ENCODE measurements around the gene WDFY3.

GRCh38 chr4:84690481-84690880, 276.0 kb downstream of the WDFY3 start:
- TF ChIP-seq FOXM1 (IDR thresholded peaks at IDR 0.05; ENCODE audit: borderline replicate concordance) (no peak), CTBP1 (IDR thresholded peaks at IDR 0.05; ENCODE audit: borderline replicate concordance) (no peak), NFRKB (IDR thresholded peaks at IDR 0.05) (no peak), TARDBP (IDR thresholded peaks at IDR 0.05) (no peak), SUZ12 (IDR thresholded peaks at IDR 0.05) (no peak)
